HL-60 (cell line): ENCODE results near the gene TGM5.

Experiments used
- DNase-seq, 2 experiments: peaks; one replicate each; pipeline ENCODE4 v3.0.0-alpha.2; 2010 to 2020; ENCODE audit warnings: low read depth in 1 of 2, low spot score in 1 of 2
- H3K27ac ChIP-seq: fragments of 250-450 bp; sonication (Bioruptor Pico); replicated peaks from 2 replicates; pipeline ENCODE4 v1.5.1; 2020; ENCODE audit warnings: mild to moderate bottlenecking, moderate library complexity
- H3K27me3 ChIP-seq: fragments of 250-450 bp; sonication (Bioruptor Pico); 2 replicates; pipeline ENCODE4 v1.5.1; 2021; ENCODE audit warnings: mild to moderate bottlenecking, moderate library complexity; ENCODE audit not compliant: insufficient read depth, poor library complexity, severe bottlenecking
- H3K4me3 ChIP-seq: replicated peaks from 2 replicates; pipeline ENCODE4 v1.5.1; 2011; ENCODE audit warnings: mild to moderate bottlenecking, control low read depth, low read length; ENCODE audit not compliant: insufficient read depth
- CTCF ChIP-seq: IDR thresholded peaks from one replicate; pipeline ENCODE4 v1.5.1; 2011; ENCODE audit warnings: low read length, control low read depth, inconsistent platforms; ENCODE audit not compliant: insufficient read depth
- GABPA ChIP-seq: IDR thresholded peaks from 2 replicates; pipeline ENCODE4 v1.6.1; 2012; ENCODE audit warnings: low read depth
- POLR2AphosphoS5 ChIP-seq: IDR thresholded peaks from 2 replicates; pipeline ENCODE4 v1.6.1; 2012; ENCODE audit warnings: low read depth
- REST ChIP-seq: IDR thresholded peaks from 2 replicates; pipeline ENCODE4 v1.6.1; 2012; ENCODE audit warnings: low read depth; ENCODE audit not compliant: insufficient replicate concordance
- SPI1 ChIP-seq: IDR thresholded peaks from 2 replicates; pipeline ENCODE4 v1.6.1; 2012; ENCODE audit warnings: low read depth, mild to moderate bottlenecking, borderline replicate concordance

TGM5 gene

DNA sequence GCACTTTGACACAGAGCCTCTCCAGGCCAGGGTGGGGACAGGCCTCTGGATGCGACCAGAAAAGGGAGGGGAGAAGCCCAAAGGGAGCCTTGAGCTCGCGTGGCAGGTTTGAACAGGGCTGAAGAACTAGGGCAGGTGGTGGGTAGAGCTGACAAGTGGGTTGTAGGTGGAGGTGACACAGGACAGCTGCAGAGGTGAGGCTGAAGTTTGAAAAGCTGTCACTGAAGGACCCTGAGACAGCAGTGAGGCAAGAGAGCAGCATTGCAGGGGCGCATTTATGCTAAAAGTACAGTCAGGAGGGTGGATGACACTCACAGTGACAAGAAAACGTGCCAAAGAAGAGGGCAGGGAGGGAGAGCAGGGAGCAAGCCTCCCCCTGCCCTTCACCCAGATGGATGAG, 24.1 kb downstream of the TGM5 start:
- no peak for DNase-seq
- no peak for TF ChIP-seq GABPA
- TF ChIP-seq CTCF = no peak
- no peak for TF ChIP-seq SPI1
- no peak for TF ChIP-seq REST
- TF ChIP-seq POLR2AphosphoS5 = no peak
- no peaks in the 10 kb centered on the region for H3K27me3 ChIP-seq
- no peak overlapping the region for H3K4me3 ChIP-seq
- H3K27ac ChIP-seq = no peak overlapping the region

DNA sequence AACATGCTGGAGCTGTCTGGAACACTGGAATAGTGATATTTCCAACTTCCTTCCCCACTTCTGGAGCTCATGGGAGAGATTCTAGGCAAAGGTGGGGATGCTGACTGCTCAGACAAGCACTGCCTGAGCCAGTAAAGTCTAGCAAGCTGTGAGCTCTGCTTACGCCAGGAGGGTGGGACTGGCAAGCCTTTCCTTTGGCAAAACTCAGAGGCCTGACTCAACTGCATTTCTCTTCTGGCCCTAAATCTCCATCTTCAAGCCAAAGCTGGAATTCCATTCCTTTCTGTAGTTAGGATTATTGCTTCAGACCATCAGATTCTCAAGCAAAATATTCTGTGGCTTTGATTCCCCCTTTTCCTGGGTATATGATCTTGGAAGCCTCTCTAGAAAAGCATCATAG, 25.6 kb downstream of the TGM5 start:
- Histone ChIP-seq H3K4me3 (no peak overlapping the region), H3K27ac (peak overlapping the region; percentile 19; the same call in 1 of the 2 replicates), H3K27me3 (no peaks in the 10 kb centered on the region)
- no peak for DNase-seq
- TF ChIP-seq REST (no peak), GABPA (no peak), SPI1 (no peak), CTCF (no peak), POLR2AphosphoS5 (no peak)

- TF ChIP-seq POLR2AphosphoS5 = peak; percentile 86
- TF ChIP-seq SPI1 = peak; percentile 89
- no peak for TF ChIP-seq REST
- peak overlapping the region; percentile 87 for H3K27ac ChIP-seq
- H3K4me3 ChIP-seq = no peak overlapping the region
- H3K27me3 ChIP-seq = no peaks in the 10 kb centered on the region
- DNase-seq = peak; percentile 65 to 92
Observed at GRCh38 chr15:43239732-43240491, 26.8 kb downstream of the TGM5 start.
